Stomach (tissue), 9 donors: ENCODE measurements around the gene LDHD. TPM values are rescaled to one million over a fixed set of nuclear protein-coding genes. Genes with fewer than 3 reads are reported as not detected.

Experiments used
- DNase-seq, 2 donors: peaks; one replicate each; pipeline versions ENCODE4 v3.0.0 to v3.0.0-alpha.2; 2013 to 2019
- H3K27ac ChIP-seq, 5 donors: fragments of 200-600 bp in 4 of 5; sonication (generic) in 4 of 5; one replicate each; pipeline ENCODE4 v1.5.1; 2013 to 2019; ENCODE audit warnings: mild to moderate bottlenecking in 1 of 5, moderate library complexity in 1 of 5
- H3K27me3 ChIP-seq, 3 donors: fragments of 200-600 bp; sonication (generic); one replicate each; pipeline ENCODE4 v1.5.1; 2017 to 2019; ENCODE audit warnings: mixed run types in 1 of 3
- H3K36me3 ChIP-seq, 4 donors: fragments of 200-600 bp; sonication (generic); 1 replicate in 3 of 4; 2 replicates in 1 of 4; pipeline ENCODE4 v1.5.1; 2016 to 2019
- H3K4me1 ChIP-seq, 4 donors: fragments of 200-600 bp; sonication (generic); one replicate each; pipeline ENCODE4 v1.5.1; 2016 to 2019
- H3K4me3 ChIP-seq, 4 donors: fragments of 200-600 bp; sonication (generic) in 3 of 4; one replicate each; pipeline ENCODE4 v1.5.1; 2016 to 2019; ENCODE audit warnings: mild to moderate bottlenecking in 1 of 4
- H3K9me3 ChIP-seq, 4 donors: fragments of 200-600 bp; sonication (generic); one replicate each; pipeline ENCODE4 v1.5.1; 2016 to 2019
- EP300 ChIP-seq: sonication (generic); formaldehyde crosslinking; IDR thresholded peaks from one replicate; pipeline ENCODE4 v1.6.1; 2017; ENCODE audit warnings: antibody characterized with exemption
- POLR2A ChIP-seq, 4 donors: fragments of 450-650 bp; IDR thresholded peaks; one replicate each; pipeline ENCODE4 v1.6.1; 2016; ENCODE audit warnings: antibody characterized with exemption in 4 of 4, control low read depth in 2 of 4, mild to moderate bottlenecking in 1 of 4, moderate library complexity in 1 of 4
- POLR2AphosphoS5 ChIP-seq, 3 donors: sonication (generic); formaldehyde crosslinking; IDR thresholded peaks; one replicate each; pipeline ENCODE4 v1.6.1; 2016; ENCODE audit warnings: antibody characterized with exemption in 3 of 3
- WGBS, 5 donors: extraction: QIAGEN DNeasy Blood & Tissue Kit in 3 of 5; methylation state at CpG; one replicate each; pipeline versions ENCODE4 v1.1.5 to v1.1.7; 2013 to 2018; 5-methylcytosine and 5-hydroxymethylcytosine counted together
- intact Hi-C: fragments of 100-400 bp; cut with DNase I; formaldehyde crosslinking; loops from one replicate; pipeline ENCODE4 v1.15.1; 2023; ENCODE audit warnings: low total_unique reads
- polyA plus RNA-seq, 3 donors: library from polyadenylated mRNA; stranded (reverse); fragments of 200-250 nt; gene quantifications; one replicate each; pipeline ENCODE4 v1.2.3, GENCODE V29; 2013
- total RNA-seq, 5 donors: library from RNA; depleted of rRNA; stranded (reverse); fragments of >200 nt; gene quantifications; one replicate each; pipeline versions ENCODE4 v1.1.0 to v1.2.3, GENCODE V29; 2014 to 2016
- TF ChIP-seq, protein P1 (sequence below), 7 experiments: fragments of 450-650 bp in 4 of 7; fragments of 200-600 bp in 3 of 7; sonication (generic) in 3 of 7; IDR thresholded peaks; one replicate each; pipeline ENCODE4 v1.5.1; 2016 to 2019; ENCODE audit warnings: antibody characterized with exemption in 7 of 7, control low read depth in 2 of 7, mild to moderate bottlenecking in 1 of 7
- donor health status: healthy with polysubstance abuse.
- donor health status: Bipolar disorder and iron deficiency.
- donor health status: healthy.

The LDHD gene
- total and polyA plus RNA-seq, 8 donors = 5.0 to 110 (median 24.1) TPM

DNA sequence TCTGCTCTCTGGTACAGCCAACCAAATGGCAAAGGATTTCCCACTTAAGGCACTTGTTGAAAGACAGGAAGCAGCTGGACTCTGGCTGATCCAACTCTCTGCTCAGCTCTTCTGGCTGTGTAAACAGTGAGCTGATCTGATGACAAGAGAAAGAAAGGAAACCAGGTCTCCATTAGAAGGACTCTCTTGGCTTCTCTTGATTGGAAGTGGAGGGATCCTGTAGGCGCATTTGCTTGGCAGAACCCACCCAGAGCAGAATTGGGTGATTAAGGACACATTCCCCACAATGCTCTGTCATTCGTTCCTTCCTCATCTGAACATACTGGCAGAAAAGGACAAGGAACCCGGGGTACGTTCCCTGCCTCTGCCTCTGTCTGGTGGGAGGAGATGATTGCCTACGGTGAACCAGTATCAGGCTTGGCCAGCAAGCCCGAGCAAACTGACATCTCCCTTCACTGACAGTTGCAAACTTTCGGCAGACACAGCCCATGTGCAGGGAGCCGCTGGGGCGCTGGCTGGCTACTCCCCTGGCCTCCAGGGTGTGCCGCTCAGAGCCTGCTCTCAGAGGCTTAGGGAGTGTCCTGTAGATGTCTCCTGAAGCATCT lies 29.1 kb downstream of the LDHD start:
- Histone ChIP-seq H3K9me3 (no peaks in the 10 kb centered on the region), H3K4me3 (no peak overlapping the region), H3K27me3 (no peaks in the 10 kb centered on the region), H3K27ac (peak overlapping the region; percentile 9 to 75 (median 64)), H3K4me1 (peaks cover 29 to 75% (median 46%) of the 10 kb centered on the region in 4 donors), H3K36me3 (no peaks in the 10 kb centered on the region)
- peak; percentile 17 to 47 (median 24) for TF ChIP-seq POLR2AphosphoS5 (IDR thresholded peaks at IDR 0.05)
- no peak for TF ChIP-seq EP300
- TF ChIP-seq POLR2A (IDR thresholded peaks at IDR 0.05) = no peak
- TF ChIP-seq, protein P1, sequence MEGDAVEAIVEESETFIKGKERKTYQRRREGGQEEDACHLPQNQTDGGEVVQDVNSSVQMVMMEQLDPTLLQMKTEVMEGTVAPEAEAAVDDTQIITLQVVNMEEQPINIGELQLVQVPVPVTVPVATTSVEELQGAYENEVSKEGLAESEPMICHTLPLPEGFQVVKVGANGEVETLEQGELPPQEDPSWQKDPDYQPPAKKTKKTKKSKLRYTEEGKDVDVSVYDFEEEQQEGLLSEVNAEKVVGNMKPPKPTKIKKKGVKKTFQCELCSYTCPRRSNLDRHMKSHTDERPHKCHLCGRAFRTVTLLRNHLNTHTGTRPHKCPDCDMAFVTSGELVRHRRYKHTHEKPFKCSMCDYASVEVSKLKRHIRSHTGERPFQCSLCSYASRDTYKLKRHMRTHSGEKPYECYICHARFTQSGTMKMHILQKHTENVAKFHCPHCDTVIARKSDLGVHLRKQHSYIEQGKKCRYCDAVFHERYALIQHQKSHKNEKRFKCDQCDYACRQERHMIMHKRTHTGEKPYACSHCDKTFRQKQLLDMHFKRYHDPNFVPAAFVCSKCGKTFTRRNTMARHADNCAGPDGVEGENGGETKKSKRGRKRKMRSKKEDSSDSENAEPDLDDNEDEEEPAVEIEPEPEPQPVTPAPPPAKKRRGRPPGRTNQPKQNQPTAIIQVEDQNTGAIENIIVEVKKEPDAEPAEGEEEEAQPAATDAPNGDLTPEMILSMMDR (IDR thresholded peaks at IDR 0.05) = no peak
- 27 to 58% (median 51%) methylated on average over 10 of the region's 10 CpGs for WGBS, 5 donors
- intact Hi-C loops = no loop called here
- DNase-seq = peak in 1 of 2 donors; percentile 81

GRCh38 chr16:75086688-75087374 lies 29.7 kb downstream of the LDHD start:
- no peak for DNase-seq

DNA sequence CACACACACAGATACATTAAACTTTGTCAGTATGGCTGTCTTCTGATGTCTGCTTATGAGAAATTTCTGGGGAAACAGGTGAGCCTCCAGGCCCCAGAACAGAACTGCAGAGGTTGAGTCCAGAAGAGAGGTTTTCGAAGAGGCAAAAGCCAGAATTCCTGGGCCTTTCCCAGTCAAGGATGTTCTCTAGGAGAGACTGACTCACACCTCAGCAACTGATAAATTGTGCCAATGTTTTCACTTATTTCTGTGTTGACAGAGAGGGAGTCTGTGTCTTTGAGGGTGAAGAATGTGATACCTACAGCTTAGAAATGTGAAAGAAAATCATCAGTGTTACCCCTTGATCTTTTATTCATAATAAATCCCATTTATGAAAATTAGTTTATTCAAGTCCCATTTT lies 30.3 kb downstream of the LDHD start:
- H3K4me3 ChIP-seq = no peak overlapping the region
- peak overlapping the region in 1 of 5 donors; percentile 51 for H3K27ac ChIP-seq
- H3K27me3 ChIP-seq = no peaks in the 10 kb centered on the region
- H3K4me1 ChIP-seq = peaks cover 29 to 68% (median 48%) of the 10 kb centered on the region in 4 donors
- DNase-seq = no peak
- no peaks in the 10 kb centered on the region for H3K36me3 ChIP-seq
- H3K9me3 ChIP-seq = no peaks in the 10 kb centered on the region
- intact Hi-C loops = no loop called here
- TF ChIP-seq EP300 = no peak
- TF ChIP-seq POLR2A (IDR thresholded peaks at IDR 0.05) = no peak
- TF ChIP-seq POLR2AphosphoS5 (IDR thresholded peaks at IDR 0.05) = no peak
- TF ChIP-seq, protein P1 (IDR thresholded peaks at IDR 0.05) = no peak
- 80 to 93% (median 86%) methylated on average over 1 of the region's 1 CpG for WGBS, 5 donors

More at GRCh38 chr16:75086688-75087374, 29.7 kb downstream of the LDHD start:
- Histone ChIP-seq H3K36me3 (no peaks in the 10 kb centered on the region), H3K9me3 (no peaks in the 10 kb centered on the region), H3K4me1 (peaks cover 29 to 69% (median 47%) of the 10 kb centered on the region in 4 donors), H3K27ac (peak overlapping the region in 4 of 5 donors; percentile 51 to 75 (median 68)), H3K27me3 (no peaks in the 10 kb centered on the region), H3K4me3 (no peak overlapping the region)
- TF ChIP-seq EP300 (no peak), POLR2A (IDR thresholded peaks at IDR 0.05) (no peak), POLR2AphosphoS5 (IDR thresholded peaks at IDR 0.05) (no peak)
- TF ChIP-seq, protein P1 (IDR thresholded peaks at IDR 0.05) = no peak
- WGBS, 5 donors = 81 to 92% (median 86%) methylated on average over 10 of the region's 10 CpGs
- intact Hi-C loops = no loop called here

DNA sequence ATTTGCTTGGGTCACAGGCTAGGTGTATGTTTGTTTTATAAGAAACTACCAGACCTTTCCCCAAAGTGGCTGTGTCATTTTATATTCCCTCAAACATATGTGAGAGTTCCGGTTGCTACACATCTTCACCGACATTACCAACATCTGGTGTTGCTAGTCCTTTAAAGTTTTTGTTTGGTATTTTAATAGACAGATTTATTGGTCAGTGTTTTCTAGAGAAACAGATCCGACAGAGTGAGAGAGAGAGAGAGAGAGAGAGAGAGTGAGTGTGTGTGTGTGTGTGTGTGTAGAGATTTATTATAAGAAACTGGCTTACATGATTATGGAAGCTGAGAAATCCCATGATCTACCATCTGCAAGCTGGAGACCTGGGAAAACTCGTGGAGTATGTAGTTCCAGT lies 31.0 kb downstream of the LDHD start:
- TF ChIP-seq POLR2AphosphoS5 (IDR thresholded peaks at IDR 0.05) (no peak), EP300 (no peak), POLR2A (IDR thresholded peaks at IDR 0.05) (no peak)
- TF ChIP-seq, protein P1 (IDR thresholded peaks at IDR 0.05) = no peak
- H3K4me3 ChIP-seq = no peak overlapping the region
- H3K9me3 ChIP-seq = no peaks in the 10 kb centered on the region
- H3K27me3 ChIP-seq = no peaks in the 10 kb centered on the region
- 79 to 88% (median 83%) methylated on average over 4 of the region's 4 CpGs for WGBS, 5 donors
- H3K4me1 ChIP-seq = peaks cover 29 to 75% (median 48%) of the 10 kb centered on the region in 4 donors
- no peaks in the 10 kb centered on the region for H3K36me3 ChIP-seq
- intact Hi-C loops = no loop called here
- H3K27ac ChIP-seq = no peak overlapping the region
- DNase-seq = no peak
